ENCODE data around the gene CRYAA.
"Not testable (repeated sequence)": the region's sequence is repeated elsewhere in the genome, so short reads cannot be mapped to it uniquely, and the experiment has no call there.

GRCh38 chr21:43187268-43187667 is 18.5 kb downstream of the CRYAA start:
- TF ChIP-seq CTCF (IDR thresholded peaks at IDR 0.05; ENCODE audit: insufficient read depth, low read length); POLR2AphosphoS5 (IDR thresholded peaks at IDR 0.05; ENCODE audit: low read depth); REST (IDR thresholded peaks at IDR 0.05; ENCODE audit: insufficient replicate concordance, low read depth); GABPA (IDR thresholded peaks at IDR 0.05; ENCODE audit: low read depth): not testable (repeated sequence)

Data from HL-60 (cell line).